ENCODE data around the gene CNTF.

GRCh38 chr11:58654908-58655296, 32.4 kb downstream of the CNTF start:
- TF ChIP-seq POLR2A (IDR thresholded peaks at IDR 0.05) = no peak
- TF ChIP-seq CTCF (IDR thresholded peaks at IDR 0.05) = no peak
